ENCODE results near the gene STARD10. TPM values are rescaled to one million over a fixed set of nuclear protein-coding genes. Genes with fewer than 3 reads are reported as not detected.

The STARD10 gene
- total and polyA plus RNA-seq, 2 of the 8 experiments (the other 6 are each of a cell fraction or from before 2014, with no cell fraction given) = 23.7 to 35.7 TPM

DNA sequence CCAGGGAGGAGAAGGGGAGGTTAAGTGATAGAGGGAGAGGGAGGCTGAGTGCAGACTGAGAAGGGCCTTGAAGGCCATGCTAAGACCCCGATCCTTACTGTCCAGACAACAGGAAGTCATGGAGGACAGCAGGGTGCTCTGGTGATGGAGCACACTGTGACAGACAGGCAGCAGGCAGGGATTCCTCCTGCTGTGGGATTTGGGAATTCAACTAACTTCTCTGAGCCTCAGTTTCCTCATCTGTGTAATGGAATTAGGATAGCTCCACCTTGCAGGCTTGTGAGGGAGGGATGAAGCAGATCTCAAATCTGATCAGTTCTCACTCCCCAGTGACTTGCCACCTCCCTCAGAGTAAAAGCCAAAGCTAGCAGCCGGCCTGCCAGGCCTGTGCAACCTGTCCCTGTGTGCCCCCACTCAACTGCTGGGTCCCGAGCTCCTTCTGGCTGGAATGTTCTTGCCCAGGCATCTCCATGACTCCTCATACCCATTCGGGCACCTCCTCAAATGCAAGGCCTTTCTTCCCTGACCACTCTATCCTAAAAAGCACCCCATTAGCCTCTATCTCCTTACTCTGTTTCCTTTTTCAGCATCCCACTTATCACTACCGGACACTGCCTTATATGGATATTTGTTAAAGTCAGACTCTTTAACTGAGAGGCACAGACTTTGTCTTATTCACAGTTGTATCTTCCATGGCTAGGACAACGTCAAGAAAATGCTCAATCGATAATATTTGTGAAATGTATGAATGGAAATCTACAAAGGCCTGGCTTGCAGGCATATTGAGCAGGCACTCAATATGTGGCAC, 51.1 kb downstream of the STARD10 start:
- Histone ChIP-seq H2AK5ac (ENCODE audit: low read depth, low read length) (no peak overlapping the region), H3K36me3 (ENCODE audit: control insufficient read depth in 2 of 4, insufficient read depth in 4 of 4, low read length in 3 of 4) (no peaks in the 10 kb centered on the region), H3K27me3 (replicated peaks in 1 of 4; ENCODE audit: control insufficient read depth in 3 of 4, extremely low read depth in 1 of 4, insufficient read depth in 3 of 4, low read length in 3 of 4) (no peaks in the 10 kb centered on the region), H2BK20ac (ENCODE audit: low read length) (0 out of 2 replicates have a peak overlapping the region, but pooled peaks have one; percentile 27), H4K20me1 (replicated peaks in 1 of 2; ENCODE audit: control insufficient read depth in 1 of 2, insufficient read depth in 2 of 2, low read length in 2 of 2) (peaks cover 18 to 42% of the 10 kb centered on the region in 2 experiments), H3K4me3 (ENCODE audit: extremely low read depth in 1 of 4, insufficient read depth in 2 of 4, low read depth in 3 of 4, low read length in 4 of 4) (no peak overlapping the region), H2BK12ac (ENCODE audit: low read depth, low read length) (0 out of 2 replicates have a peak overlapping the region, but pooled peaks have one; percentile 65), H2BK120ac (replicated peaks; ENCODE audit: low read depth, low read length) (no peak overlapping the region), H3K4ac (replicated peaks; ENCODE audit: insufficient read length, low read depth, low read length) (no peak overlapping the region), H2BK15ac (ENCODE audit: low read length) (no peak overlapping the region), H3K18ac (ENCODE audit: extremely low read depth, low read length) (no peak overlapping the region), H3K79me1 (ENCODE audit: low read depth, low read length) (peaks cover 18% of the 10 kb centered on the region), H3K23me2 (ENCODE audit: low read depth, low read length) (no peaks in the 10 kb centered on the region), H4K8ac (ENCODE audit: extremely low read depth, insufficient read depth, low read length) (no peak overlapping the region), H3K14ac (ENCODE audit: insufficient read length) (no peak overlapping the region), H3K9ac (replicated peaks in 1 of 4; ENCODE audit: extremely low read depth in 1 of 4, low read depth in 3 of 4, low read length in 3 of 4) (no peak overlapping the region), H3K56ac (replicated peaks; ENCODE audit: insufficient read length, low read depth, low read length) (no peak overlapping the region), H3K23ac (ENCODE audit: insufficient read length) (no peak overlapping the region), H3K79me2 (ENCODE audit: control insufficient read depth in 1 of 2, insufficient read depth in 2 of 2, low read length in 2 of 2) (peaks cover 4 to 60% of the 10 kb centered on the region in 2 experiments; a peak in 3 of 4 replicates), H4K91ac (replicated peaks; ENCODE audit: insufficient read length, low read length) (no peak overlapping the region), H3K4me2 (ENCODE audit: insufficient read depth in 1 of 2, low read depth in 2 of 2, low read length in 2 of 2) (no peak overlapping the region), H2BK5ac (ENCODE audit: low read depth, low read length) (peak overlapping the region; percentile 95; the same call in 1 of the 2 replicates), H4K5ac (ENCODE audit: insufficient read length, low read depth, low read length) (no peak overlapping the region), H3K4me1 (replicated peaks in 1 of 4; ENCODE audit: control insufficient read depth in 3 of 4, insufficient read depth in 4 of 4, low read length in 3 of 4) (peaks cover 8 to 24% (median 17%) of the 10 kb centered on the region in 4 experiments), H3K9me3 (ENCODE audit: insufficient read depth in 2 of 2, low read depth in 1 of 2, low read length in 1 of 2) (no peaks in the 10 kb centered on the region), H3K27ac (ENCODE audit: low read depth, low read length) (no peak overlapping the region), H2AFZ (ENCODE audit: low read length) (no peak overlapping the region)
- DNase-seq (ENCODE audit: low read depth in 1 of 2, low spot score in 2 of 2) (no peak), FAIRE-seq (no peak)
- POLR2A ChIA-PET (ENCODE audit: partially characterized antibody) = interaction anchor here (1.4 kb wide), 1 partner anchor 10 kb away, joined by 3 read pairs; the partner anchor contains the start of gene ARAP1
- TF ChIP-seq KDM1A (IDR thresholded peaks at IDR 0.05; ENCODE audit: borderline replicate concordance, low read length) (peak; percentile 42; the same call in 1 of the 2 replicates), RBBP5 (IDR thresholded peaks at IDR 0.05; ENCODE audit: borderline replicate concordance, low read depth, low read length) (no peak)
- WGBS, 2 experiments (ENCODE audit: extremely low coverage in 1 of 2, insufficient coverage in 1 of 2, insufficient read length in 1 of 2, insufficient replicate concordance in 2 of 2, low coverage in 1 of 2, low lambda C conversion rate in 2 of 2, missing lambda C conversion rate in 1 of 2) = 92% methylated on average over 7 of the region's 7 CpGs; no CpG with 5 or more reads in 1 of the 2 experiments
- CTCF ChIA-PET (ENCODE audit: partially characterized antibody) = interaction anchor here (0.6 to 4.5 kb wide), 4 partner anchors 17 to 431 kb away, joined by 3 to 18 read pairs (median 4); no protein-coding TSS in a partner anchor

Data from H1 (cell line).